Muscle layer of duodenum (tissue), 2 donors: ENCODE data around the gene HDAC11.
"Not testable (repeated sequence)": the region's sequence is repeated elsewhere in the genome, so short reads cannot be mapped to it uniquely, and the experiment has no call there.

Source experiments
- H3K27ac ChIP-seq: one replicate; pipeline ENCODE4 v1.7.0; 2013; ENCODE audit warnings: mild to moderate bottlenecking, low read length
- H3K27me3 ChIP-seq: one replicate; pipeline ENCODE4 v1.7.0; 2013; ENCODE audit warnings: low read depth, mild to moderate bottlenecking, control low read depth, low read length
- H3K36me3 ChIP-seq, 2 donors: one replicate each; pipeline ENCODE4 v1.7.0; 2013; ENCODE audit warnings: low read length in 2 of 2, control low read depth in 1 of 2, mild to moderate bottlenecking in 1 of 2; ENCODE audit not compliant: insufficient read depth in 2 of 2, control insufficient read depth in 1 of 2
- H3K4me1 ChIP-seq, 2 donors: one replicate each; pipeline ENCODE4 v1.7.0; 2013; ENCODE audit warnings: low read length in 2 of 2, mild to moderate bottlenecking in 2 of 2, control low read depth in 1 of 2, moderate library complexity in 1 of 2; ENCODE audit not compliant: insufficient read depth in 2 of 2, control insufficient read depth in 1 of 2
- H3K4me3 ChIP-seq, 2 donors: one replicate each; pipeline ENCODE4 v1.7.0; 2013; ENCODE audit warnings: low read length in 2 of 2, low read depth in 1 of 2, mild to moderate bottlenecking in 1 of 2
- H3K9me3 ChIP-seq, 2 donors: one replicate each; pipeline ENCODE4 v1.7.0; 2013; ENCODE audit warnings: low read length in 2 of 2, control low read depth in 1 of 2, mild to moderate bottlenecking in 1 of 2; ENCODE audit not compliant: control insufficient read depth in 1 of 2
- donor health status: healthy.

HDAC11 gene

GRCh38 chr3:13495921-13496723 lies 16.0 kb downstream of the HDAC11 start:
- H3K36me3 ChIP-seq = peaks cover 0 to 7% of the 10 kb centered on the region in 2 donors
- H3K4me1 ChIP-seq = peaks cover 5 to 15% of the 10 kb centered on the region in 2 donors
- no peak overlapping the region for H3K4me3 ChIP-seq
- H3K27ac ChIP-seq = no peak overlapping the region
- no peaks in the 10 kb centered on the region for H3K9me3 ChIP-seq
- H3K27me3 ChIP-seq = no peaks in the 10 kb centered on the region

GRCh38 chr3:13496879-13497278 lies 16.8 kb downstream of the HDAC11 start:
- H3K27me3 ChIP-seq = no peaks in the 10 kb centered on the region
- peaks cover 5 to 15% of the 10 kb centered on the region in 2 donors for H3K4me1 ChIP-seq
- H3K27ac ChIP-seq = no peak overlapping the region
- no peaks in the 10 kb centered on the region for H3K9me3 ChIP-seq
- no peak overlapping the region for H3K4me3 ChIP-seq
- peaks cover 0 to 12% of the 10 kb centered on the region in 2 donors for H3K36me3 ChIP-seq

GRCh38 chr3:13497386-13497785 lies 17.3 kb downstream of the HDAC11 start:
- Histone ChIP-seq H3K36me3 (peaks cover 0 to 17% of the 10 kb centered on the region in 2 donors), H3K4me3 (no peak overlapping the region), H3K4me1 (peaks cover 5 to 15% of the 10 kb centered on the region in 2 donors), H3K27ac (no peak overlapping the region), H3K9me3 (no peaks in the 10 kb centered on the region), H3K27me3 (no peaks in the 10 kb centered on the region)

- Histone ChIP-seq H3K4me1 (peaks cover 5 to 15% of the 10 kb centered on the region in 2 donors), H3K36me3 (peaks cover 0 to 19% of the 10 kb centered on the region in 2 donors), H3K4me3 (no peak overlapping the region), H3K9me3 (no peaks in the 10 kb centered on the region), H3K27ac (no peak overlapping the region), H3K27me3 (no peaks in the 10 kb centered on the region)
Observed at GRCh38 chr3:13498354-13499060, 18.4 kb downstream of the HDAC11 start.

DNA sequence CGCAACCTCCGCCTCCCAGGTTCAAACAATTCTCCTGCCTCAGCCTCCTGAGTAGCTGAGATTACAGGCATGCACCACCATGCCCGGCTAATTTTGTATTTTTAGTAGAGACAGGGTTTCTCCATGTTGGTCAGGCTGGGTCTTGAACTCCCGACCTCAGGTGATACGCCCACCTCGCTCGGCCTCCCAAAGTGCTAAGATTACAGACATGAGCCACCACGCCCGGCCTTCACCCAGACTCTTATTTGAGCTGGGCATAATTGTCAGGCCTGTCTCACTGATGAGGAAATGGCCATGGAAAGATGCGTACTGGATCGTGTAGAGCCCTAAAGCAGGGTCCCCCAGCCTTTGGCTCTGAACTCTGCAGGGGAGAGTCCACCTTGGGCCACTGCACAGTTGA lies 19.1 kb downstream of the HDAC11 start:
- H3K4me1 ChIP-seq = peaks cover 5 to 15% of the 10 kb centered on the region in 2 donors
- H3K4me3 ChIP-seq, H3K9me3 ChIP-seq, H3K27me3 ChIP-seq, H3K27ac ChIP-seq: not testable (repeated sequence)
- H3K36me3 ChIP-seq = peaks cover 0 to 19% of the 10 kb centered on the region in 2 donors

DNA sequence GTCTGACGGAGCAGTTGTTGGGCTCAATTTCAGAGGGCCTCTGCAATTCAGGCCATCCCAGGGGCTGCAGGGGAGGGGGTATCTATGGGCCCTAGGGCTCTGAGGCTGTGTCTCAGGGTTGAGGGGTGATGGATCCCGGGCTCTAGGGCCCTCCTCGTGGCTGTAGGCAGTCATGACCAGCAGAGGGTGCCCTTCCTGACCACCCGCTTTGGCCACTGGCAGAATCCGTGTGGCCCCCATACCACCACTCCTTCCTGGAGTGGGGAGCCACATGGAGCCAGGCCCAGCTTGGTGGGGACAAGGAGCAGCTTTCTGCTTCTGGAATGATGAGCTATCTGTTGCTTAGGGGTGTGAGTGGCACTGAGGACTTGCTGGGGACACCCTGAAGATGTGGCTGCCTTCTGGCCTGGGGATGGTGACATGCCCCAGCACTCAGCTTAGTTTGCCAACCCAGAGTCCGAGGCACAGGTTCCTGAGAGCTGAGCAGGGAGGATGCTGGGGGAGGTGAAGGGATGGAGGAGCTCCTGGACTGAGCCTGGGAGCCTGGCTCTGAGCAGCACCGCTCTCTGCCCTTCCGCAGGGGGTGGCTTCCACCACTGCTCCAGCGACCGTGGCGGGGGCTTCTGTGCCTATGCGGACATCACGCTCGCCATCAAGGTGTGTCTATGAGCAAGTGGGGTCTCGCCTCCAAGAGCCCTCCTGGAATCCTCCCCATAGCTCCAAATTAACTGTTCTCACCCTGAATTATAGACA lies 20.2 kb downstream of the HDAC11 start:
- no peak overlapping the region for H3K4me3 ChIP-seq
- H3K27ac ChIP-seq = no peak overlapping the region
- no peaks in the 10 kb centered on the region for H3K9me3 ChIP-seq
- peaks cover 0 to 27% of the 10 kb centered on the region in 2 donors for H3K36me3 ChIP-seq
- no peaks in the 10 kb centered on the region for H3K27me3 ChIP-seq
- H3K4me1 ChIP-seq = peaks cover 5 to 15% of the 10 kb centered on the region in 2 donors

GRCh38 chr3:13501056-13501455 lies 20.9 kb downstream of the HDAC11 start:
- Histone ChIP-seq H3K4me3 (no peak overlapping the region), H3K27ac (no peak overlapping the region), H3K36me3 (peaks cover 0 to 27% of the 10 kb centered on the region in 2 donors), H3K27me3 (no peaks in the 10 kb centered on the region), H3K4me1 (peaks cover 5 to 14% of the 10 kb centered on the region in 2 donors), H3K9me3 (no peaks in the 10 kb centered on the region)

DNA sequence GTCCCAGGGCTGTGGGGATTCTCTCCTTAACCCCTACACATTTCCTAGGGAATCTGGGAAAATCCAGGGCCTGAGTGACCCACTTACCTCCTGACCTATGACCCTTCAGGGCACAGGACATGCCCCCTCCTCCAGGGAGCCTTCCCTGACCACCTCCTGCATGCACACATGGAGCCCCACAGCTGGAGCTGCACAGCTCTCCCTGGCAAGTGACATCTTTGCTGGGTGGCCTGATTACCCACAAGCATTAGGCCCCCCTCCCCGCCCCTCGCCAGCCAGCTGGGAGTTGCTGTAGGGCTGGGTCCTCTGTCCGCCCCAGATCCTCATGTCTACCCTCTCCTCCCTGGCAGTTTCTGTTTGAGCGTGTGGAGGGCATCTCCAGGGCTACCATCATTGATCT lies 21.4 kb downstream of the HDAC11 start:
- no peak overlapping the region for H3K4me3 ChIP-seq
- H3K4me1 ChIP-seq = peaks cover 2 to 9% of the 10 kb centered on the region in 2 donors
- no peaks in the 10 kb centered on the region for H3K27me3 ChIP-seq
- no peaks in the 10 kb centered on the region for H3K9me3 ChIP-seq
- peaks cover 0 to 27% of the 10 kb centered on the region in 2 donors for H3K36me3 ChIP-seq
- no peak overlapping the region for H3K27ac ChIP-seq

DNA sequence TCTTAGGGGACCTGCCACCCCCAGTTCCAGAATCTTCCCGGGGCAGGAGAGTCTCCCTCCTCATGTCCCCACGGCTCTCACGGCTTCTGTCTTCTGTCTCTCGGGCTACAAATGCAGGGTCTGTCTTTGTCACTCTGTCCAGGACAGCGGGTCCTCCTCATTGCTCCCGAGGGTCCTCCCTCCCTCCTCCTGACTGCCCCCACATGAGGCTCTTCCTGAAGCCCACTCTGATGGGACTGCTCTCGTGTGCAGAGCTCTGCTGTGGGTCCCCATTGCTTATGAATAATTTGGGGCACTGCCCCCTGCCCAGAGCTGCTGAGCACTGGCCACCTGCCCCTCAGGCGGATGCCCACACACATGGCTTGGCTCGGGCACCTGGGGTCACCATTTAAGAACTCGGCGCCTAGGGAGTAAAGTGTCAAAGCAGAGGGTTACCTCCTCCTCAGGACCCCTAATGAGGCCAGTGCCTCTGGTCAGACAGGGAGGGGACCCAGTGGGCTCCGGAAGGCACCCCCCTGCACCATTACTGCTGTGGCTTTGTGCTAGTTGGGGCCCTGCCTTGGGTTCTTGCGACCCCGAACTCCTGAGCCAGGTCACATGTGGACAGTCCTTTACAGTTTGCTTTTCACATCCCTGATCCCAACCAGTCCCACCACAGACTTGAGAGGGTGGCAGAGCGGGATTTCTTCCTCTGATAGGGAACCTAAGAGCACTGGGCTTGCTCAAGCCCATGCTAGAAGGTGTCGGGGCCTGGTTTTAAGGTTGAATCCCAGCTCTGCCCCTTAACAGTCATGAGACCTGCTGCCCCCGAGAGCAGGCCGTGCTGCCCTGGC lies 22.1 kb downstream of the HDAC11 start:
- Histone ChIP-seq H3K27me3 (no peaks in the 10 kb centered on the region), H3K27ac (no peak overlapping the region), H3K4me3 (no peak overlapping the region), H3K36me3 (peaks cover 0 to 27% of the 10 kb centered on the region in 2 donors), H3K9me3 (no peaks in the 10 kb centered on the region), H3K4me1 (peaks cover 0 to 4% of the 10 kb centered on the region in 2 donors)

GRCh38 chr3:13502791-13503060 lies 22.6 kb downstream of the HDAC11 start:
- no peaks in the 10 kb centered on the region for H3K27me3 ChIP-seq
- peaks cover 0 to 27% of the 10 kb centered on the region in 2 donors for H3K36me3 ChIP-seq
- H3K27ac ChIP-seq = no peak overlapping the region

More at GRCh38 chr3:13502791-13503060, 22.6 kb downstream of the HDAC11 start:
- Histone ChIP-seq H3K9me3 (no peaks in the 10 kb centered on the region), H3K4me1 (peaks cover 0 to 8% of the 10 kb centered on the region in 2 donors), H3K4me3 (no peak overlapping the region)
